Adrenal gland (tissue), 12 donors: ENCODE data around the gene KCTD2. TPM values are rescaled to one million over a fixed set of nuclear protein-coding genes. Genes with fewer than 3 reads are reported as not detected.
"Not testable (repeated sequence)": the region's sequence is repeated elsewhere in the genome, so short reads cannot be mapped to it uniquely, and the experiment has no call there.

ENCODE experiments used
- DNase-seq, 7 donors: peaks; one replicate each; pipeline ENCODE4 v3.0.0-alpha.2; 2019 to 2020
- H3K27ac ChIP-seq, 5 donors: fragments of 200-600 bp; sonication (generic) in 4 of 5; 1 replicate in 3 of 5; 2 replicates in 2 of 5; pipeline versions ENCODE4 v1.5.1 to v1.8.0; 2016 to 2020; ENCODE audit warnings: mild to moderate bottlenecking in 1 of 5
- H3K27me3 ChIP-seq: fragments of 200-600 bp; 2 replicates; pipeline ENCODE4 v1.8.0; 2021
- H3K36me3 ChIP-seq, 2 donors: fragments of 200-600 bp; replicated peaks in 1 of 2; 1 replicate in 1 of 2; 2 replicates in 1 of 2; pipeline versions ENCODE4 v1.5.1 to v1.8.0; 2018 to 2022
- H3K4me1 ChIP-seq, 2 donors: fragments of 200-600 bp; replicated peaks in 1 of 2; 1 replicate in 1 of 2; 2 replicates in 1 of 2; pipeline versions ENCODE4 v1.5.1 to v1.8.0; 2018 to 2021
- H3K4me3 ChIP-seq, 4 donors: fragments of 200-600 bp; sonication (generic) in 3 of 4; one replicate each; pipeline ENCODE4 v1.5.1; 2016 to 2018
- H3K9me3 ChIP-seq, 3 donors: fragments of 200-600 bp; sonication (generic) in 1 of 3; replicated peaks in 1 of 3; 1 replicate in 2 of 3; 2 replicates in 1 of 3; pipeline versions ENCODE4 v1.5.1 to v1.8.0; 2016 to 2021
- POLR2A ChIP-seq, 2 donors: fragments of 450-650 bp; IDR thresholded peaks; one replicate each; pipeline ENCODE4 v1.6.1; 2017; ENCODE audit warnings: antibody characterized with exemption in 2 of 2, mild to moderate bottlenecking in 2 of 2, moderate library complexity in 1 of 2
- WGBS, 4 donors: extraction: QIAGEN DNeasy Blood & Tissue Kit in 2 of 4; methylation state at CpG; one replicate each; pipeline versions ENCODE4 v1.1.5 to v1.1.7; 2013 to 2017; 5-methylcytosine and 5-hydroxymethylcytosine counted together
- intact Hi-C, 2 donors: fragments of 100-400 bp; cut with DNase I; formaldehyde crosslinking; loops; one replicate each; pipeline versions ENCODE4 v1.14.1 to v1.15.0; 2022 to 2023
- polyA plus RNA-seq, 3 donors: library from polyadenylated mRNA; stranded (reverse); fragments of 200-250 nt in 2 of 3; fragments of 350-450 nt in 1 of 3; fragmentation: Illumina TruSeq in 1 of 3; extraction: RNeasy Lipid Tissue Mini Kit (QIAGEN cat#74804) in 1 of 3; gene quantifications; one replicate each; pipeline ENCODE4 v1.2.3, GENCODE V29; 2013 to 2014
- total RNA-seq, 9 donors: library from RNA; depleted of rRNA in 4 of 9; stranded (reverse); fragments of >200 nt in 4 of 9; fragments of 120-200 nt in 1 of 9; fragmentation: NEBNext Ultra II Directional in 1 of 9; extraction: Animal tissue kit (Norgen Biotek cat#: 25700) in 1 of 9; gene quantifications; one replicate each; pipeline versions ENCODE4 v1.1.0 to v1.2.4, GENCODE V29; 2013 to 2023
- TF ChIP-seq, protein P1 (sequence below), 6 experiments: fragments of 450-650 bp in 4 of 6; fragments of 200-600 bp in 2 of 6; sonication (generic) in 1 of 6; IDR thresholded peaks; 1 replicate in 5 of 6; 2 replicates in 1 of 6; pipeline versions ENCODE4 v1.5.1 to v1.8.0; 2016 to 2021; ENCODE audit warnings: antibody characterized with exemption in 6 of 6, mild to moderate bottlenecking in 2 of 6, moderate library complexity in 1 of 6
- donor health status: healthy with polysubstance abuse.
- donor health status: Bipolar disorder and iron deficiency.
- donor health status: DM: yes; HTN: yes; CAD: no.
- donor health status: DM: no; HTN: no; CAD: no.
- donor health status: DM: no; HTN: no; CAD: no.
- donor health status: DM: yes; HTN: yes; CAD: no.

KCTD2 gene
- total and polyA plus RNA-seq, 12 donors: 20.6 to 52.4 (median 40.5) TPM

DNA sequence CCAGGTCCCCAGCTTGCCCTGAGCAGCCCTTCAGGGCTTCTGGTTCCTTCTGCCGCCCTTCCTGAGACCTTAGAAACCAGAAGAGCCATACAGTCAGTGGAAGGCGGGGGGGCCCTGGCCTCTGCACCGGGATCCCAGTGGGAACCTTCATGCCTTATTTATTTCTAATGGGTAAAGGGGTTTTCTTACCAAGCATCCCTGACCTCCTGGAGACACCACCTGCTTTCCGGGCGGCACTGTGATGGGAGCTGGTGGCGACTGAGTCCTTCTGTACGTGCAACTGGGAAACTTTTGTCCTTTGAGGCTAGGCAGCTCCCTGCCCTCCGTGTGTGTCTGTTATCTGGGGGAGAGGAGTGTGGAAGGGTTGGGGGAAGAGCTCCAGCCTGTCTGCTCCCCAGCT lies 41.7 kb upstream of the KCTD2 start:
- intact Hi-C loops: loop anchor here (5.0 to 10.0 kb wide), 2 partner anchors 43 to 60 kb away; no protein-coding TSS in a partner anchor
- WGBS, 4 donors: 85 to 95% (median 91%) methylated on average over 7 to 8 of the region's 8 CpGs
- peaks cover 0 to 26% of the 10 kb centered on the region in 2 donors for H3K36me3 ChIP-seq
- H3K27ac ChIP-seq: no peak overlapping the region
- H3K4me3 ChIP-seq: no peak overlapping the region
- DNase-seq: no peak
- no peaks in the 10 kb centered on the region for H3K4me1 ChIP-seq
- H3K9me3 ChIP-seq: no peaks in the 10 kb centered on the region
- H3K27me3 ChIP-seq: no peaks in the 10 kb centered on the region
- no peak for TF ChIP-seq POLR2A (IDR thresholded peaks at IDR 0.05)
- TF ChIP-seq, protein P1, sequence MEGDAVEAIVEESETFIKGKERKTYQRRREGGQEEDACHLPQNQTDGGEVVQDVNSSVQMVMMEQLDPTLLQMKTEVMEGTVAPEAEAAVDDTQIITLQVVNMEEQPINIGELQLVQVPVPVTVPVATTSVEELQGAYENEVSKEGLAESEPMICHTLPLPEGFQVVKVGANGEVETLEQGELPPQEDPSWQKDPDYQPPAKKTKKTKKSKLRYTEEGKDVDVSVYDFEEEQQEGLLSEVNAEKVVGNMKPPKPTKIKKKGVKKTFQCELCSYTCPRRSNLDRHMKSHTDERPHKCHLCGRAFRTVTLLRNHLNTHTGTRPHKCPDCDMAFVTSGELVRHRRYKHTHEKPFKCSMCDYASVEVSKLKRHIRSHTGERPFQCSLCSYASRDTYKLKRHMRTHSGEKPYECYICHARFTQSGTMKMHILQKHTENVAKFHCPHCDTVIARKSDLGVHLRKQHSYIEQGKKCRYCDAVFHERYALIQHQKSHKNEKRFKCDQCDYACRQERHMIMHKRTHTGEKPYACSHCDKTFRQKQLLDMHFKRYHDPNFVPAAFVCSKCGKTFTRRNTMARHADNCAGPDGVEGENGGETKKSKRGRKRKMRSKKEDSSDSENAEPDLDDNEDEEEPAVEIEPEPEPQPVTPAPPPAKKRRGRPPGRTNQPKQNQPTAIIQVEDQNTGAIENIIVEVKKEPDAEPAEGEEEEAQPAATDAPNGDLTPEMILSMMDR (IDR thresholded peaks at IDR 0.05): no peak

DNA sequence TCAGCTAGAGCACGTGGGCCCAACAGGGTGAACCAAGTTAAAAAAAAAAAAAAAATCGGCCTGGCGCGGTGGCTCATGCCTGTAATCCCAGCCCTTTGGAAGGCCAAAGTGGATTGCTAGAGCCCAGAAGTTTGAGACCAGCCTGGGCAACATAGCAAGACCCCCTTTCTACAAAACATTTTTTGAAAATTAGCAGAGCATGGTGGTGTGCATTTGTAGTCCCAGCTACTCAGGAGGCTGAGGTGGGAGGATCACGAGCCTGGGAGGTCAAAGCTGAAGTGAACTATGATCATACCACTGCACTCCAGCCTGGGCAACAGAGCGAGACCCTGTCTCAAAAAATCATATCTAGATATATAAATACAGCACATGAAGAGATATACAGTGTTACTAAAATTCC lies 40.9 kb upstream of the KCTD2 start:
- H3K27ac ChIP-seq, H3K4me1 ChIP-seq, H3K4me3 ChIP-seq, H3K9me3 ChIP-seq, DNase-seq, H3K27me3 ChIP-seq: not testable (repeated sequence)
- peaks cover 0 to 25% of the 10 kb centered on the region in 2 donors for H3K36me3 ChIP-seq
- 91 to 96% (median 95%) methylated on average over 6 of the region's 6 CpGs for WGBS, 4 donors
- intact Hi-C loops: loop anchor here (5.0 to 10.0 kb wide), 2 partner anchors 44 to 59 kb away; no protein-coding TSS in a partner anchor

DNA sequence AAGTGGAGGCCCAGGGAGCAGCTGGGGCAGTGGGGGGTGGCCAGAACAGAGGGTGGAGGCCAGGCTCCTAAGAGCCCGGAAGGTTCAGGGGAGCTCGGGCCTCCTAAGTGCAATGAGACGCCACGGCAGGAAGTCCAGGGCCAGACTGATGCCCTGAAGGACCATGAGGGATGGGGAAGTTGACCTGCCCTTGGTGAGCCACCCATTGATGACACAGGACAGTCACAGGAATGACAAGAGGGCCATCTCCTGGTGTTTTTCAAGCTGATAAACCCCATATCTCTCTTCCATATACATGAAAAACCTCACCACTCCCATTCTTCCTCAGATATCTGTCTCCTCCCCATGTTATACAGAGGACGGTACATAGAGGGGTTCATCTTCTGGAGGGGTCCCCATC lies 40.4 kb upstream of the KCTD2 start:
- 60 to 70% (median 66%) methylated on average over 5 of the region's 5 CpGs for WGBS, 4 donors
- intact Hi-C loops: loop anchor here (5.0 to 10.0 kb wide), 2 partner anchors 44 to 58 kb away; no protein-coding TSS in a partner anchor
- no peak overlapping the region for H3K4me3 ChIP-seq
- H3K27me3 ChIP-seq: no peaks in the 10 kb centered on the region
- H3K9me3 ChIP-seq: no peaks in the 10 kb centered on the region
- peaks cover 0 to 4% of the 10 kb centered on the region in 2 donors for H3K4me1 ChIP-seq
- peak in 4 of 7 donors; percentile 31 to 55 (median 45) for DNase-seq
- H3K27ac ChIP-seq: no peak overlapping the region
- TF ChIP-seq POLR2A (IDR thresholded peaks at IDR 0.05): no peak
- TF ChIP-seq, protein P1 (IDR thresholded peaks at IDR 0.05): peak in 5 of 6 experiments; percentile 21 to 41 (median 34)
- peaks cover 0 to 20% of the 10 kb centered on the region in 2 donors for H3K36me3 ChIP-seq

DNA sequence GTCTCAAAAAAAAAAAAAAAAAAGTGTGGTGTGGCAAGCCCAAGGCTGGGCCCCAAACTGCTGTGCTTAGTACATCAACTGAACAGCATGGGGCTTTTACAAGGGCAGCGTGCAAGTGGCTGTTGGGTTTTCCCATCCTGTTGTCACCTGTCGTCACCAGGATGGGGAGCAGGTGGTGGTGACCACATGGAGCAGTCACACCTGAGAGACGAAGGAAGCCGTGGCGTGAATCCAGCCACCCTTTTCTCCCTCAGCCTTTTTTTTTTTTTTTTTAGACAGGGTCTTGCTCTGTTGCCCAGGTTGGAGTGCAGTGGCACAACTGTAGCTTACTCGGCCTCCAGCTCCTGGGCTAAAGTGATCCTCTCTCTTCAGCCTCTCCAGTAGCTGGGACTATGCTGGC lies 38.7 kb upstream of the KCTD2 start:
- H3K4me1 ChIP-seq: peaks cover 0 to 13% of the 10 kb centered on the region in 2 donors
- 88 to 94% (median 90%) methylated on average over 6 of the region's 6 CpGs for WGBS, 4 donors
- no peak overlapping the region for H3K27ac ChIP-seq
- no peaks in the 10 kb centered on the region for H3K27me3 ChIP-seq
- H3K36me3 ChIP-seq: peaks cover 0 to 4% of the 10 kb centered on the region in 2 donors
- intact Hi-C loops: loop anchor here (5.0 to 10.0 kb wide), 2 partner anchors 46 to 56 kb away; no protein-coding TSS in a partner anchor
- DNase-seq: no peak
- no peaks in the 10 kb centered on the region for H3K9me3 ChIP-seq
- H3K4me3 ChIP-seq: no peak overlapping the region
- TF ChIP-seq, protein P1 (IDR thresholded peaks at IDR 0.05): no peak
- TF ChIP-seq POLR2A (IDR thresholded peaks at IDR 0.05): no peak
